ENCODE results near the gene SH3RF2. TPM values are rescaled to one million over a fixed set of nuclear protein-coding genes. Genes with fewer than 3 reads are reported as not detected.

The SH3RF2 gene
- total RNA-seq, 4 donors from 2014 or later: 0.26 to 4.1 (median 1.8) TPM

DNA sequence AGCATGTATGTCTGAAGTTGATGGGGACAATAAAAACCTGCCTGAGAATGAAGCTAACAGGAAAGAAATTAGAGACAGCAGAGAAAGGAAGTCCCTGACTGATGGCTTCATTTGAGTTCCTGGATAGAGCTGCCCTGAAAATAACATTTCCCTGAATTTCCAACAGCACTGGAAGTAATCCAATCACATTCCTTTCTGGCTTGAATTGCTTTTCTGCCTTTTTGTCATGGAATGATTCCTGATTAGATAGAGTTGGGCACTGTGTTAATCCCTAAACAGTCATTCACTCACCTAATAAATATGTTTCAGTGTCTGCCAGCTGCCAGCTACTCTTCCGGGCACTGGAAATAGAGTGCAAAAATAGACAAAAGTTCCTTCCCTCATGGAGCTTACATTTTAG is 30.0 kb upstream of the SH3RF2 start:
- DNase-seq: no peak
- Histone ChIP-seq H3K9me3 (no peaks in the 10 kb centered on the region), H3K27me3 (no peaks in the 10 kb centered on the region), H3K4me1 (no peaks in the 10 kb centered on the region), H3K36me3 (no peaks in the 10 kb centered on the region), H3K27ac (no peak overlapping the region), H3K4me3 (no peak overlapping the region)
- TF ChIP-seq, protein P1, sequence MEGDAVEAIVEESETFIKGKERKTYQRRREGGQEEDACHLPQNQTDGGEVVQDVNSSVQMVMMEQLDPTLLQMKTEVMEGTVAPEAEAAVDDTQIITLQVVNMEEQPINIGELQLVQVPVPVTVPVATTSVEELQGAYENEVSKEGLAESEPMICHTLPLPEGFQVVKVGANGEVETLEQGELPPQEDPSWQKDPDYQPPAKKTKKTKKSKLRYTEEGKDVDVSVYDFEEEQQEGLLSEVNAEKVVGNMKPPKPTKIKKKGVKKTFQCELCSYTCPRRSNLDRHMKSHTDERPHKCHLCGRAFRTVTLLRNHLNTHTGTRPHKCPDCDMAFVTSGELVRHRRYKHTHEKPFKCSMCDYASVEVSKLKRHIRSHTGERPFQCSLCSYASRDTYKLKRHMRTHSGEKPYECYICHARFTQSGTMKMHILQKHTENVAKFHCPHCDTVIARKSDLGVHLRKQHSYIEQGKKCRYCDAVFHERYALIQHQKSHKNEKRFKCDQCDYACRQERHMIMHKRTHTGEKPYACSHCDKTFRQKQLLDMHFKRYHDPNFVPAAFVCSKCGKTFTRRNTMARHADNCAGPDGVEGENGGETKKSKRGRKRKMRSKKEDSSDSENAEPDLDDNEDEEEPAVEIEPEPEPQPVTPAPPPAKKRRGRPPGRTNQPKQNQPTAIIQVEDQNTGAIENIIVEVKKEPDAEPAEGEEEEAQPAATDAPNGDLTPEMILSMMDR (IDR thresholded peaks at IDR 0.05): no peak
- no peak for TF ChIP-seq POLR2A (IDR thresholded peaks at IDR 0.05)
- intact Hi-C loops (cut with DNase I; ENCODE audit: low total_unique reads): no loop called here

DNA sequence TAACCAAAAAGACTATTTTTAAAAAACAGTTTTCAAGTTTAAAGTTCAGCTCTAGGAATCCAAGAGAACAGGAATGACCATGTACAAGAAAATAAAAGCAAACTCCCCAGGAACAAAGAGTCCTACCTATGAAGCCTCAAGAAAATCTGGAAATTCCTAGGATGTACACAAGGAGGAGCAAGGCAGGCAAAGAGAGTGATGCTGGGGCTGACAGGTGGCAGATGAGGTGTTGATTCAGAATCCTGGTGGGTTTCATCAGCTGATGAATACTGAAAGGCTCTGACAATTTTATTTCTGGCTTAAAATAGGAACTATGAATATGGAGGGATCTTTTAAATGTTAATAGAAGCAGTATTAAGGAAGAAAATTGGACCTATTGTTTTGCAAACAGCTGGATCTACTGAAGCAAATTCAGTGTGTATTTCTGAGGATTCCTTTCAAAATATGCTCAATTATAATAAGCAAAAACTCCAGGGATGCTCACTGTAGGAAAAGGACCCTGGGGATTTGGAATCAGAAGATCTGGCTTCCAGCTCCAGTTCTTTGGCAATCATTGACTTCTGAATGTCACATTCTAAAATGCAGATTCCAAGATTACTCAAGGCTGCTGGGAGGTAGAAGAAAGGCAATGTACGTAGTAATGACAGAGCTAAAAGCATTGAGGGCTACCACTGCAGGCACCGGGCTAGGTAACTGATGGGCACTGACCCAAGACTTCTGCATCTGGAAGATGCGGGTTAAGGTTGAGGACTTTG is 28.0 kb upstream of the SH3RF2 start:
- no peaks in the 10 kb centered on the region for H3K4me1 ChIP-seq
- intact Hi-C loops (cut with DNase I; ENCODE audit: low total_unique reads): no loop called here
- no peaks in the 10 kb centered on the region for H3K9me3 ChIP-seq
- DNase-seq: no peak
- H3K36me3 ChIP-seq: no peaks in the 10 kb centered on the region
- H3K27ac ChIP-seq: no peak overlapping the region
- TF ChIP-seq, protein P1 (IDR thresholded peaks at IDR 0.05): no peak
- no peak for TF ChIP-seq POLR2A (IDR thresholded peaks at IDR 0.05)
- no peak overlapping the region for H3K4me3 ChIP-seq
- H3K27me3 ChIP-seq: no peaks in the 10 kb centered on the region

DNA sequence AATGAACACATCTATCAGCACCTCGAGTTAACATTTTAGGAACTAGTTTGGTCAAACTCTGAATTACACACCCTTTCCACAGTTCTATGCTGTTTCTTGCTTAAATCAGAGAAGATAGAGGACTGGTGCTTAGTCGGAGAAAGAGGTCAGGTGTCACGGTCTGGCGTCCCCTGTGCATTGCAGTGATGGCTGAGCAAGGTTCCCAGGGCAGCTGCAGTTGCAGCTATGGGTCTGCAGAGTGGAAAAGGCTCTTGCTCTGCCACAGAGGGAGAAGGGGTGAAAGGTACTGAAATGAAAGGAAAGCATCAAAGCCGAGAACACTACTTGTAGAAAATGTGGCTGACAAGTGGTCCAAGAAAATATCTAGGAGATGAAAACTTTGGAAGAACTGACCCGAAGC is 25.2 kb upstream of the SH3RF2 start:
- TF ChIP-seq, protein P1 (IDR thresholded peaks at IDR 0.05): no peak
- no peak for TF ChIP-seq POLR2A (IDR thresholded peaks at IDR 0.05)
- Histone ChIP-seq H3K9me3 (no peaks in the 10 kb centered on the region), H3K4me3 (no peak overlapping the region), H3K36me3 (no peaks in the 10 kb centered on the region), H3K4me1 (no peaks in the 10 kb centered on the region), H3K27ac (no peak overlapping the region), H3K27me3 (no peaks in the 10 kb centered on the region)
- no peak for DNase-seq
- intact Hi-C loops (cut with DNase I; ENCODE audit: low total_unique reads): no loop called here

DNA sequence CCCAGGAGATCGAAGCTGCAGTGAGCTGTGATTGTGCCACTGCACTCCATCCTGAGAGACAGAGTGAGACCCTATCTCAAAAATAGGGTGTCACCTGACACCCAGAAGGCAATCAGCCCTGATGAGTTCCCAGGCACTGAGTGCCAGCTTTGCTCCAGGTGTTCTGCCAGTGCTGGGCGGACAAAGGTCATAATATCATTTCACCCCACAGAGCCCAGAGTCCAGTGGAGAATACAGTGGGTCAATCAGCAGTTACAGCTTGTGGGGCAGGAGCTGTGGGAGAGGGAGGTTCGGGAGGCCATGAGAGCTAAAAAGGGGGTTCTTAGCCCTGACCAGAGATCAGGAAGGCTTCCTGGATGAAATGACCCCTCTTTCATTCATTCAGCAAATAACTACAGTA is 24.4 kb upstream of the SH3RF2 start:
- H3K36me3 ChIP-seq: no peaks in the 10 kb centered on the region
- intact Hi-C loops (cut with DNase I; ENCODE audit: low total_unique reads): no loop called here
- no peaks in the 10 kb centered on the region for H3K4me1 ChIP-seq
- TF ChIP-seq, protein P1 (IDR thresholded peaks at IDR 0.05): no peak
- TF ChIP-seq POLR2A (IDR thresholded peaks at IDR 0.05): no peak
- no peaks in the 10 kb centered on the region for H3K27me3 ChIP-seq
- H3K27ac ChIP-seq: no peak overlapping the region
- no peak for DNase-seq
- H3K4me3 ChIP-seq: no peak overlapping the region
- no peaks in the 10 kb centered on the region for H3K9me3 ChIP-seq

DNA sequence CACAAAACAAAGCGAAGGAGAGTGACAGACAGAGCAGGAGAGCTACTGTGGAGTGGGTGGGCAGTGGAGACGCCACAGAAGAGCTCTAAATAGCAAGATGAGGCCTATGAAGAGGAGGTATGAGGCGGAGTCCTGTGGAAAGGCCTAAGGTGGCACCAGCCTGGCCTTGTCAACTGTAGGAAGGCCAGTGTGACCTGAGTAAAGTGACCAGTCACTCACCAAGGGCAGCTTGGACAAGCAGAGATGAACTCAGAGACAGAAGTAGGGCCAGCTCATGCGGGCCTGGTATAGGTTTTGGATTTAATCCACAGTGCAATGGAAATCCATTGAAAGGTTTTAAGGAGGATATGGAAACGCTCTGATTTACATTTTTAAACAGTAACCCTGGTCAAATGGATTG is 23.8 kb upstream of the SH3RF2 start:
- Histone ChIP-seq H3K4me1 (no peaks in the 10 kb centered on the region), H3K27me3 (no peaks in the 10 kb centered on the region), H3K9me3 (no peaks in the 10 kb centered on the region), H3K36me3 (no peaks in the 10 kb centered on the region), H3K27ac (no peak overlapping the region), H3K4me3 (no peak overlapping the region)
- TF ChIP-seq POLR2A (IDR thresholded peaks at IDR 0.05): no peak
- TF ChIP-seq, protein P1 (IDR thresholded peaks at IDR 0.05): no peak
- no peak for DNase-seq
- intact Hi-C loops (cut with DNase I; ENCODE audit: low total_unique reads): no loop called here

Data from uterus (tissue), 4 donors.